ENCODE measurements around the gene CSNK2B. TPM values are rescaled to one million over a fixed set of nuclear protein-coding genes. Genes with fewer than 3 reads are reported as not detected.

Gene CSNK2B
- polyA plus RNA-seq, 3 donors: 147 to 227 (median 195) TPM

DNA sequence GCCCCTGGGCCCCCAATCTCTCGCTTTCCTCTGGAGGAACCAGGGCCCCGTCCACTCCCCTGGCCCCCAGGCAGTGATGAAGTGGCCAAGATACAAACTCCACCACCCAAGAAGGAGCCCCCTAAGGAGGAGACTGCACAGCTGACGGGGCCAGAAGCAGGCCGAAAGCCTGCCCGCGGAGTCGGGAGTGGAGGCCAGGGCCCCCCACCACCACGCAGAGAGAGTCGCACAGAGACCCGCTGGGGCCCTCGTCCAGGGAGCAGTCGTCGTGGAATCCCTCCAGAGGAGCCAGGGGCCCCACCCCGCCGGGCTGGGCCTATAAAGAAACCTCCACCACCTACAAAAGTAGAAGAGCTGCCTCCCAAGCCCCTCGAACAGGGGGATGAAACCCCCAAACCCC is 34.7 kb upstream of the CSNK2B start:
- H3K36me3 Mint-ChIP-seq: peaks cover 94 to 99% of the 10 kb centered on the region in 2 donors
- no peak overlapping the region for H3K4me3 Mint-ChIP-seq
- Histone ChIP-seq H3K27ac (ENCODE audit: low read depth in 1 of 2, low read length in 2 of 2) (no peak overlapping the region), H3K9ac (ENCODE audit: insufficient read depth, low read length, poor library complexity, severe bottlenecking) (no peak overlapping the region), H3K79me2 (ENCODE audit: insufficient read depth, low read length) (peaks cover 47% of the 10 kb centered on the region), H3K4me1 (ENCODE audit: control insufficient read depth in 1 of 2, insufficient read depth in 2 of 2, low read length in 2 of 2) (no peaks in the 10 kb centered on the region), H3K4me2 (replicated peaks; ENCODE audit: extremely low read depth, low read length, poor library complexity, severe bottlenecking) (no peak overlapping the region), H3K9me3 (replicated peaks in 1 of 2; ENCODE audit: control insufficient read depth in 1 of 2, insufficient read depth in 1 of 2, low read length in 2 of 2) (no peaks in the 10 kb centered on the region), H4K20me1 (ENCODE audit: insufficient read depth, low read length) (peaks cover 86% of the 10 kb centered on the region), H3K36me3 (replicated peaks in 1 of 2; ENCODE audit: control insufficient read depth in 1 of 2, insufficient read depth in 2 of 2, low read length in 2 of 2) (peaks cover 97 to 100% of the 10 kb centered on the region in 2 donors), H3K27me3 (ENCODE audit: control insufficient read depth in 2 of 2, insufficient read depth in 2 of 2, low read length in 2 of 2) (no peaks in the 10 kb centered on the region), H2AFZ (ENCODE audit: insufficient read depth, low read depth, low read length, poor library complexity, severe bottlenecking) (no peak overlapping the region), H3K4me3 (replicated peaks in 1 of 3; ENCODE audit: low read depth in 2 of 3, low read length in 3 of 3) (no peak overlapping the region)
- TF ChIP-seq, protein P1, sequence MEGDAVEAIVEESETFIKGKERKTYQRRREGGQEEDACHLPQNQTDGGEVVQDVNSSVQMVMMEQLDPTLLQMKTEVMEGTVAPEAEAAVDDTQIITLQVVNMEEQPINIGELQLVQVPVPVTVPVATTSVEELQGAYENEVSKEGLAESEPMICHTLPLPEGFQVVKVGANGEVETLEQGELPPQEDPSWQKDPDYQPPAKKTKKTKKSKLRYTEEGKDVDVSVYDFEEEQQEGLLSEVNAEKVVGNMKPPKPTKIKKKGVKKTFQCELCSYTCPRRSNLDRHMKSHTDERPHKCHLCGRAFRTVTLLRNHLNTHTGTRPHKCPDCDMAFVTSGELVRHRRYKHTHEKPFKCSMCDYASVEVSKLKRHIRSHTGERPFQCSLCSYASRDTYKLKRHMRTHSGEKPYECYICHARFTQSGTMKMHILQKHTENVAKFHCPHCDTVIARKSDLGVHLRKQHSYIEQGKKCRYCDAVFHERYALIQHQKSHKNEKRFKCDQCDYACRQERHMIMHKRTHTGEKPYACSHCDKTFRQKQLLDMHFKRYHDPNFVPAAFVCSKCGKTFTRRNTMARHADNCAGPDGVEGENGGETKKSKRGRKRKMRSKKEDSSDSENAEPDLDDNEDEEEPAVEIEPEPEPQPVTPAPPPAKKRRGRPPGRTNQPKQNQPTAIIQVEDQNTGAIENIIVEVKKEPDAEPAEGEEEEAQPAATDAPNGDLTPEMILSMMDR (IDR thresholded peaks at IDR 0.05): no peak
- no peaks in the 10 kb centered on the region for H3K9me3 Mint-ChIP-seq
- intact Hi-C loops (cut with micrococcal nuclease): no loop called here
- 85% methylated on average over 4 of the region's 16 CpGs for WGBS (ENCODE audit: insufficient coverage)
- H3K4me1 Mint-ChIP-seq: no peaks in the 10 kb centered on the region
- DNase-seq: no peak
- peak overlapping the region in 1 of 7 donors; percentile 11 for H3K27ac Mint-ChIP-seq
- H3K27me3 Mint-ChIP-seq (ENCODE audit: low read depth in 3 of 3): peaks cover 0 to 3% (median 0%) of the 10 kb centered on the region in 3 donors

DNA sequence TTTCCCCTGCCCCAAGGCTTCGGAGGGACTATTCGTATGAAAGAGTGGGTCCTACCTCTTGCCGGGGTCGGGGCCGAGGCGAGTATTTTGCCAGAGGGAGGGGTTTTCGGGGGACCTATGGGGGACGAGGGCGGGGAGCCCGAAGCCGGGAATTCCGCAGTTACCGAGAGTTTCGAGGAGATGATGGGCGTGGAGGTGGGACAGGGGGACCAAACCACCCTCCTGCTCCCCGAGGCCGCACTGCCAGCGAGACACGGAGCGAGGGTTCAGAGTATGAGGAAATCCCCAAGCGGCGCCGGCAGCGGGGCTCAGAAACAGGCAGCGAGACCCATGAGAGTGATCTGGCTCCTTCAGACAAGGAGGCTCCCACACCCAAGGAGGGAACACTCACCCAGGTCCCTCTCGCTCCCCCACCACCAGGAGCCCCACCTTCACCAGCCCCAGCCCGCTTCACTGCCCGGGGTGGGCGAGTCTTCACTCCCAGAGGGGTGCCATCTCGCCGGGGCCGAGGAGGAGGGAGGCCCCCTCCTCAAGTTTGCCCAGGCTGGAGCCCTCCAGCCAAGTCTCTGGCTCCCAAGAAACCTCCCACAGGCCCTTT is 34.1 kb upstream of the CSNK2B start:
- Histone ChIP-seq H3K27ac (ENCODE audit: low read depth in 1 of 2, low read length in 2 of 2) (no peak overlapping the region), H2AFZ (ENCODE audit: insufficient read depth, low read depth, low read length, poor library complexity, severe bottlenecking) (no peak overlapping the region), H3K4me1 (ENCODE audit: control insufficient read depth in 1 of 2, insufficient read depth in 2 of 2, low read length in 2 of 2) (no peaks in the 10 kb centered on the region), H3K79me2 (ENCODE audit: insufficient read depth, low read length) (peaks cover 41% of the 10 kb centered on the region), H4K20me1 (ENCODE audit: insufficient read depth, low read length) (peaks cover 89% of the 10 kb centered on the region), H3K9ac (ENCODE audit: insufficient read depth, low read length, poor library complexity, severe bottlenecking) (no peak overlapping the region), H3K4me2 (replicated peaks; ENCODE audit: extremely low read depth, low read length, poor library complexity, severe bottlenecking) (no peak overlapping the region), H3K4me3 (replicated peaks in 1 of 3; ENCODE audit: low read depth in 2 of 3, low read length in 3 of 3) (no peak overlapping the region), H3K9me3 (replicated peaks in 1 of 2; ENCODE audit: control insufficient read depth in 1 of 2, insufficient read depth in 1 of 2, low read length in 2 of 2) (no peaks in the 10 kb centered on the region), H3K36me3 (replicated peaks in 1 of 2; ENCODE audit: control insufficient read depth in 1 of 2, insufficient read depth in 2 of 2, low read length in 2 of 2) (peaks cover 97 to 100% of the 10 kb centered on the region in 2 donors), H3K27me3 (ENCODE audit: control insufficient read depth in 2 of 2, insufficient read depth in 2 of 2, low read length in 2 of 2) (no peaks in the 10 kb centered on the region)
- Mint-ChIP-seq H3K36me3 (peaks cover 94 to 99% of the 10 kb centered on the region in 2 donors), H3K4me3 (no peak overlapping the region), H3K27me3 (ENCODE audit: low read depth in 3 of 3) (peaks cover 0 to 3% (median 0%) of the 10 kb centered on the region in 3 donors), H3K9me3 (no peaks in the 10 kb centered on the region), H3K4me1 (no peaks in the 10 kb centered on the region), H3K27ac (no peak overlapping the region)
- WGBS (ENCODE audit: insufficient coverage): 93% methylated on average over 18 of the region's 32 CpGs
- intact Hi-C loops (cut with micrococcal nuclease): no loop called here
- no peak for DNase-seq
- TF ChIP-seq, protein P1 (IDR thresholded peaks at IDR 0.05): no peak
